GM18498 (cell line): ENCODE data around the gene KNTC1.
"Not testable (repeated sequence)": the region's sequence is repeated elsewhere in the genome, so short reads cannot be mapped to it uniquely, and the experiment has no call there.

ENCODE experiments used
- ATAC-seq: cut with Tn5 transposase; IDR thresholded peaks from one replicate; pipeline ENCODE4 v1.9.1; 2021; ENCODE audit warnings: mild to moderate bottlenecking, moderate library complexity; ENCODE audit not compliant: unreplicated experiment

KNTC1 gene

GRCh38 chr12:122505419-122506051, 21.5 kb upstream of the KNTC1 start:
- no peak for ATAC-seq

- ATAC-seq = no peak
Measured at GRCh38 chr12:122506393-122506938, 20.6 kb upstream of the KNTC1 start.

DNA sequence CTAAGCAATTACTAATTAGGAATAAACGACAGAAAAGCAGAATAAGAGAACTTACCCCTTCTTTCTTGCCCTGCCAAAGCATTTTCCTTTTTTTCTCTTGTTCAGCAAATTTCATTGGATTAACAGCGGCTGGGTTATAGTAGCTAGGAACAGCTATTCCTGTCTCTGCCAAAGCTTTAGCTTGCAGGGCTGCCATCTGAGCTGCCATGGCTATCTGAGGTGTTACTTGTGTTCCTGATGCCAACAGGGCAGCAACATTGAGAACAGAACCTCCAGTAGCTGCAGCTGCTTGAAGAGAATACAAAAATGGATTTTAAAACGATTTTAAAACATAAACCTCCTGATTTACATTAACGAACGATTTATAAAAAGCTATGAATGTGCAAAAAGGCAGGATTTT, 18.9 kb upstream of the KNTC1 start:
- ATAC-seq = no peak

- ATAC-seq = not testable (repeated sequence)
Measured at GRCh38 chr12:122513028-122513427, 14.0 kb upstream of the KNTC1 start.

DNA sequence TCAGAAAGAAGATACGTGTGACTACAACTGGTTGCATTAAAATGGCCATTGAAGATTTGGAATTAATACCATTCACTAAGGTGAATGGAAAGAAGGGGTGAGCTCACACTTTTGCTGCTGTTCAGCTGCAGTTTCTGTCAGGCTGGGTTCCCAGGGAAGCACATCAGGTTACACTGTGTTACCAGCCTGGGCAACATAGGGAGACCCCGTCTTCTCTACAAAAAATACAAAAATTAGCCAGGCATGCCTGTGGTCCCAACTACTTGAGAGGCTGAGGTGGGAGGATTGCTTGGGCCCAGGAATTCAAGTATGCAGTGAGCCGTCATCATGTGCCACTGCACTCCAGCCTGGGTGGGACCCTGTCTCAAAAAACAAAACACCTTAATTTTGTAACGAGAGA, 13.4 kb upstream of the KNTC1 start:
- no peak for ATAC-seq

- no peak for ATAC-seq
Measured at GRCh38 chr12:122515275-122515674, 11.8 kb upstream of the KNTC1 start.

GRCh38 chr12:122516544-122517361, 10.3 kb upstream of the KNTC1 start:
- ATAC-seq = no peak

DNA sequence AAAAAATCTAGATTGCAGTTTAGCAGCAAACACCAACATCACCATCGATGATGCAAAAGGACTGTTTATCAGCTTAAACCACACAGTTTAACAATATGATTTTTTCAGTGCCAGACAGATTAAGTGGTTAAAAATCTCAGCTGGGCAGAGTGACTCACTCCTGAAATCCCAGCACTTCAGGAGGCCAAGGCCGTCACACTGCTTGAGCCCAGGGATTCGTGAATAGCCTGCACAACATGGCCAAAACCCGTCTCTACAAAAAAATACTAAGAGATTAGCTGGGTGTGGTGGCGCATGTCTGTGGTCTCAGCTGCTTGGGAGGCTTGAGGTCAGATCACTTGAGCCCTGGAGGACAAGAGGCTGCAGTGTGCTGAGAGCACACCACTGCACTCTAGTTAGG, 9.2 kb upstream of the KNTC1 start:
- ATAC-seq = no peak

GRCh38 chr12:122518908-122519307, 8.1 kb upstream of the KNTC1 start:
- ATAC-seq = no peak

- no peak for ATAC-seq
Measured at GRCh38 chr12:122519418-122519817, 7.6 kb upstream of the KNTC1 start.

DNA sequence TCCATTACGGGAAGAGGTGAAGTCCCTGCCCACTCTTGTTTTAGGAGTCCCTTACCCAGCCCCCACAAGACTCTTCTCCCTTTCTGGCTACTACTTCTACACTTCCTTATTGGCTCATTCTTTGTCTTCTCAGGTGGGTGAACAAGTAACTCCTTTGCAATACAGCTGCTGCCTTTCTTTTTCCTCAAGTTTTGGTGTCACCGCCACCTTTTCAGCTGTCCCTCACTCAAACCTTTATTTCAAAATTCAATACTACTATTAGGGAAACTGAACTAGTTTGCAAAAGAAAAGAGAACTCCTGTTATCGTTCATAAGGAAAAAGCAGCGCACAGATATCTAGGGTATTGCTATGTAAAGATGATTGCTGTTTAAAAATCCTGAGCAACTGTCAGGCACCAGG, 6.4 kb upstream of the KNTC1 start:
- ATAC-seq = no peak

- ATAC-seq = no peak
Measured at GRCh38 chr12:122523280-122523679, 3.8 kb upstream of the KNTC1 start.

DNA sequence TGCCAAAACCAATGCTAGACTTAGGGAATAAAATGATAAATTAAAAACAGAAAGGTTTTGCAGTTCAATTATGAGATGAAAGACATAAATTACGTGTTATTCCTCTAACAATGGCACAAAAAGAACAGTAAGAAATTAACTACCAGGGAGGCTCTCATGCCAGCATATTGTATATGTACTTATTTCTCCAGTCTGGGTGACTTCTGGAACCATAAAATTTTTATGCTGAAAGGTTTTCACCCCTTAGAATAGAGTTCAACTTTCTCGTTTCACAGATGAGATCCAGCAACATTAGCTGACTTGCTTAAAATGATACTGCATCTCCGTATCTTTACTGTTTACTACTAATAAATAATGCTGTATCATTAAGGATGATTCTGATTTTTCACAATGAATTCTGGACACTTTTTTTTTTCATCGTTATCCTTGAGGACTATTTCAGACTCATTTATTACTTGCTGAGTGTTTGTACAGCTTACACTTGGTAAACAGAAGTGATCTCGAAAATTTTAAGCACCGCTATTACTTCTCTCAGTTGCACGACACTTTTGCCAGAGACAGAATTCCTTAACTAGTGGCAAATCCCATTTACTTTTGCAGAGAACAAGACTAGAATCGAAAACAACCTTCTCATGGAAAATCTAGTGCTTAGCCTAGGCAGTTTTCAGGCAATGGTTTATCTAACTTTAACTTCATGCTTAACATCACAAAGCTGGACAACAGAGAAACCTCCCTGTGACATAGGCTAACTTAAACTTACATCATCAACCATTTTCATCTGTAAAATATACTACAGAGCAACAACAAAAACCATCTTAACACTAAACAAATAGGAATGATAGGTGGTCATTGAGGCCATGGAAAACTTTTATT, 3.0 kb upstream of the KNTC1 start:
- no peak for ATAC-seq

DNA sequence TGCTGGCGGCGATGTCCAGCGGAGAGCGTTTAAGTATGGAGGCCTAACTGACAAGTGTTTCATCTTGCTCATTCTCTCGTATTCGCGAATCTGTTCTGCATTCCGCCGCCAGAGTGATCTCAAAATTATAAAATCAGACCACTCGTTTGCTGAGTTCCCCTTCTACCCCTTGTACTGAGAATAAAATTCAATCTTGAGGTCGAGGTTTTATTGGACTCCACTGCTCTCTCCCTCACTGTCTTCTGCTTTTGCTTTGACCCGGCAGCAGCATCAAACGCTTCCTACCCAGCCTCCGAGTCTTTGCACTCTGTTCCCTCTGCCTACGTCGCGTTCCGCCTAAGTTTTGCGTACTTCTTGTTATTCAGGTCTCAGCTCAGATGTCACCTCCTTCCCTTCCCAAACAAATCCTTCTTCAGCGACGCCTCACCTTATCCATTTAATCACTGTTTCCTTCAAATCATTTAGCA, 462 bp downstream of the KNTC1 start:
- ATAC-seq = no peak

GRCh38 chr12:122528582-122528981, 1.5 kb downstream of the KNTC1 start:
- ATAC-seq = no peak

GRCh38 chr12:122528992-122529391, 1.9 kb downstream of the KNTC1 start:
- no peak for ATAC-seq

GRCh38 chr12:122533856-122534255, 6.8 kb downstream of the KNTC1 start:
- ATAC-seq = no peak

GRCh38 chr12:122537021-122537420, 10.0 kb downstream of the KNTC1 start:
- ATAC-seq = no peak

DNA sequence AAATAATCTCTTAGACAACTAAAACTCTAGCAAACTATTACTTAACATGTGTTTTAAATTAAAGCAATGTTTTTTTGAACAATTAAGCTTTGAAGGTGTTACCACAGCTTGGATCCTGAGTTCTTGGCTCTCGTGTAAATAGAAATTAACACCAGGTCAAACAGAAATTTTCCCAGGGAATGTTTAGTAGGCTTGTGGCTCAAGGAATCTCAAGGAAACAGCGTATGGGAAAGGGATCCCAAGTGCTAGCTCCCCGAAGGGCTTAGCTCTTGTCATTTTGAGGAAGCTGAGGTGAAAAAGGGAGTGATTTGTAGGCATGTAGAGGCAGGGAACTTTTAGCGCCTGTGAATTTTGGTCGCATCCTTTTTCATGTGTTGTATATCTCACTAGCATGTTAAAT, 11.4 kb downstream of the KNTC1 start:
- ATAC-seq = no peak

- ATAC-seq = no peak
Measured at GRCh38 chr12:122544537-122544936, 17.5 kb downstream of the KNTC1 start.

GRCh38 chr12:122545855-122546254, 18.8 kb downstream of the KNTC1 start:
- ATAC-seq = peak; percentile 70
